Gastrocnemius medialis (tissue), 4 donors: ENCODE results near the gene GAPDH. TPM values are rescaled to one million over a fixed set of nuclear protein-coding genes. Genes with fewer than 3 reads are reported as not detected.

Experiments
- ATAC-seq, 2 donors: fragments of 150-250 bp; one replicate each; pipeline ENCODE4 v1.9.1; 2016
- DNase-seq, 2 donors: peaks; one replicate each; pipeline ENCODE4 v3.0.0-alpha.2; 2019
- H3K27ac ChIP-seq, 4 donors: fragments of 200-600 bp; sonication (generic); 1 replicate in 1 of 4; 2 replicates in 3 of 4; pipeline ENCODE4 v1.5.1; 2016 to 2018; ENCODE audit warnings: mild to moderate bottlenecking in 2 of 4, moderate library complexity in 1 of 4
- H3K27me3 ChIP-seq, 3 donors: fragments of 200-600 bp; sonication (generic) in 2 of 3; 1 replicate in 1 of 3; 2 replicates in 2 of 3; pipeline versions ENCODE4 v1.5.1 to v1.6.0; 2016 to 2019; ENCODE audit warnings: mild to moderate bottlenecking in 1 of 3, moderate library complexity in 1 of 3
- H3K36me3 ChIP-seq, 2 donors: fragments of 200-600 bp; sonication (generic) in 1 of 2; one replicate each; pipeline ENCODE4 v1.5.1; 2017 to 2018
- H3K4me1 ChIP-seq, 2 donors: fragments of 200-600 bp; sonication (generic) in 1 of 2; one replicate each; pipeline ENCODE4 v1.5.1; 2016 to 2017; ENCODE audit warnings: mild to moderate bottlenecking in 2 of 2
- H3K4me3 ChIP-seq, 4 donors: fragments of 200-600 bp; sonication (generic) in 3 of 4; 1 replicate in 1 of 4; 2 replicates in 3 of 4; pipeline ENCODE4 v1.5.1; 2016 to 2019; ENCODE audit warnings: mild to moderate bottlenecking in 2 of 4
- H3K9me3 ChIP-seq, 3 donors: fragments of 200-600 bp; sonication (generic) in 2 of 3; 1 replicate in 1 of 3; 2 replicates in 2 of 3; pipeline ENCODE4 v1.5.1; 2016 to 2019
- CTCF ChIP-seq, 5 experiments: fragments of 450-650 bp in 3 of 5; fragments of 200-600 bp in 2 of 5; sonication (generic) in 2 of 5; IDR thresholded peaks in 4 of 5; conservative IDR thresholded peaks in 1 of 5; 1 replicate in 4 of 5; 2 replicates in 1 of 5; pipeline ENCODE4 v1.5.1; 2016 to 2019; ENCODE audit warnings: antibody characterized with exemption in 5 of 5, mild to moderate bottlenecking in 3 of 5, moderate library complexity in 3 of 5
- POLR2A ChIP-seq, 2 donors: fragments of 450-650 bp; IDR thresholded peaks; one replicate each; pipeline ENCODE4 v1.6.1; 2017; ENCODE audit warnings: antibody characterized with exemption in 2 of 2, mild to moderate bottlenecking in 2 of 2, moderate library complexity in 2 of 2
- in situ Hi-C, 4 donors: fragments of 200-750 bp; cut with MboI; loops; one replicate each; pipeline versions ENCODE4 v1.15.0 to v1.8.0; 2017; ENCODE audit warnings: low sequenced_read_pairs in 4 of 4
- intact Hi-C: fragments of 100-400 bp; cut with DNase I; formaldehyde crosslinking; loops from one replicate; pipeline ENCODE4 v1.15.1; 2023; ENCODE audit warnings: low total_unique reads
- total RNA-seq, 4 donors: library from RNA; depleted of rRNA; stranded (reverse); fragments of >200 nt; gene quantifications; one replicate each; pipeline versions ENCODE4 v1.1.0 to v1.2.3, GENCODE V29; 2016

GAPDH gene
- total RNA-seq, 4 donors from 2014 or later = 11,241 to 15,891 (median 13,472) TPM

DNA sequence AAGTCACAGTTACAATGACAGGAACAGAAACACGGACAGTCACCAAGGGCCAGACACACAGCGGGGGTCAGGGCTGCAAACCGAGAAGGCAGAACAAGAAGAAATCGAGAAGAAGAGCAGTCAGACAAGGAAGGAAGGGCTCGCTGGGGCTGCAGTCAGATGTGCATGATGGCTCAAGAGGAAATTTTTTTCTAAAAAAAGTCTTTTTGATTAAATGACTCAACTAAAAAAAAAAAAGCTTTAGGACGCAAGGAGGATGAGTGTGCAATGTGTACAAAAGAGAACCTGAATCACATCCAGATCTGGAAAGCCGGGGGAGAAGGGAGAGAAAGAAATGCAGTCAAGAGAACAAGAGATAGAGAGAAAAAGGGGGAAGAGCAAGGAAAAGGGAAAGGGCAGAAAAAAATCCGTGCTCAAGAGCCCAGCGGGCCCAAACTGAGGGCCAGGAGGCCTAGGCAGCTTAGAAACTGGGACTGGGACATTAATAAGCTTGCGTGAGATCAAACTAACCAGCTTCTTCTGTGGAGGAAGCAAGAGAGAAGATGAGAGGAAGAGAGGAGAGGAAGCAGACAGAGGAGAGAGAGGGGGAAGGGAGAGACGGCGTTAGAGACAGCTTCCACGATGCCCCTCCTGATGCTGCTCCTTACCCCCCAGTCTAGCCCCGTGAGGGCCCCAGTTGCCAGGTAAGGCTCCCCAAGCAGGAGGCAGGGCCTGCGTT, 14.8 kb downstream of the GAPDH start:
- peak overlapping the region; percentile 90 to 99 (median 92) for H3K27ac ChIP-seq
- intact Hi-C loops (no loop called here), in situ Hi-C loops (loop anchor here in 2 of 4 donors (10.0 to 25.0 kb wide), 2 partner anchors 124 to 137 kb away; no protein-coding TSS in a partner anchor)
- peaks cover 50 to 63% of the 10 kb centered on the region in 2 donors for H3K4me1 ChIP-seq
- no peak overlapping the region for H3K4me3 ChIP-seq
- ATAC-seq = no peak
- H3K9me3 ChIP-seq = no peaks in the 10 kb centered on the region
- H3K27me3 ChIP-seq = no peaks in the 10 kb centered on the region
- peaks cover 0 to 32% of the 10 kb centered on the region in 2 donors for H3K36me3 ChIP-seq
- DNase-seq = no peak
- TF ChIP-seq CTCF (IDR thresholded peaks at IDR 0.05 in 4 of 5, conservative IDR thresholded peaks at IDR 0.05 in 1 of 5) (no peak), POLR2A (IDR thresholded peaks at IDR 0.05) (no peak)

DNA sequence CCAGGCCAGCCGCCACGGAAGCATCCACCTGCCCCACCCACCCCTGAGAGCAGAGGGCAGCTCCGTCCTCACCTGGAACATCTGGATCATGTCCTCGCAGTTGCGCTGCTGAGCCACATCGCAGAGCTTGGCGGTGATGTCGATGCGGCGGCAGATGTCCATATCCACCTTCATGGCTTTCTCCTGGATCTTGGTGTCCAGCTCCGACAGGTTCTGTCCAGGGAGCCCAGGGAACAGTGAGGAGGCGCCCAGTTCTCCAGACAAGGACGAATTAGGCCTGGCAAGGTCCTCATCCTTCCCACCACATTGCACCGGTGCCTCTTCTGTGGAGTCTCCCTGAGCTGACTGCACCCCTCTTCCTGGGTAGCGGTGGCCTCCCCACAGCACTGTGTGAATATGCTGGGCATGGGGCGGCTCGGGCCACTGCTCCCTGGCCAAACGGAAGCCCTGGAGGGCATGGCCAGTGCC, 15.4 kb downstream of the GAPDH start:
- H3K36me3 ChIP-seq = peaks cover 0 to 32% of the 10 kb centered on the region in 2 donors
- no peaks in the 10 kb centered on the region for H3K9me3 ChIP-seq
- DNase-seq (no peak), ATAC-seq (no peak)
- TF ChIP-seq CTCF (IDR thresholded peaks at IDR 0.05 in 4 of 5, conservative IDR thresholded peaks at IDR 0.05 in 1 of 5) (no peak), POLR2A (IDR thresholded peaks at IDR 0.05) (no peak)
- H3K4me1 ChIP-seq = peaks cover 56 to 69% of the 10 kb centered on the region in 2 donors
- intact Hi-C loops = loop anchor here (5.0 to 10.0 kb wide), 2 partner anchors 77 to 305 kb away; partner anchors contain the start of genes CDCA3, USP5 and VAMP1
- peak overlapping the region; percentile 90 to 99 (median 92) for H3K27ac ChIP-seq
- H3K27me3 ChIP-seq = no peaks in the 10 kb centered on the region
- no peak overlapping the region for H3K4me3 ChIP-seq
- in situ Hi-C loops = loop anchor here in 2 of 4 donors (10.0 to 25.0 kb wide), 2 partner anchors 125 to 137 kb away; no protein-coding TSS in a partner anchor

GRCh38 chr12:6550294-6551062, 16.2 kb downstream of the GAPDH start:
- Histone ChIP-seq H3K36me3 (peaks cover 0 to 32% of the 10 kb centered on the region in 2 donors), H3K4me1 (peaks cover 61 to 71% of the 10 kb centered on the region in 2 donors), H3K27ac (peak overlapping the region; percentile 90 to 99 (median 92)), H3K9me3 (no peaks in the 10 kb centered on the region), H3K27me3 (no peaks in the 10 kb centered on the region), H3K4me3 (peak overlapping the region in 2 of 4 donors; percentile 18 to 29)
- in situ Hi-C loops = no loop called here
- DNase-seq (peak in 1 of 2 donors; percentile 53), ATAC-seq (no peak)
- intact Hi-C loops = loop anchor here (1.0 to 10.0 kb wide), 3 partner anchors 15 to 304 kb away; partner anchors contain the start of genes CDCA3, USP5 and VAMP1
- no peak for TF ChIP-seq POLR2A (IDR thresholded peaks at IDR 0.05)
- no peak for TF ChIP-seq CTCF (IDR thresholded peaks at IDR 0.05 in 4 of 5, conservative IDR thresholded peaks at IDR 0.05 in 1 of 5)

- Histone ChIP-seq H3K4me1 (peaks cover 62 to 71% of the 10 kb centered on the region in 2 donors), H3K4me3 (peak overlapping the region; percentile 18 to 33 (median 28)), H3K27ac (peak overlapping the region; percentile 90 to 99 (median 92)), H3K36me3 (peaks cover 0 to 27% of the 10 kb centered on the region in 2 donors), H3K27me3 (no peaks in the 10 kb centered on the region), H3K9me3 (no peaks in the 10 kb centered on the region)
- intact Hi-C loops = loop anchor here (1.0 to 10.0 kb wide), 3 partner anchors 16 to 304 kb away; partner anchors contain the start of genes CDCA3, USP5 and VAMP1
- in situ Hi-C loops = no loop called here
- DNase-seq (peak; percentile 88 to 93), ATAC-seq (peak; percentile 36 to 40)
- TF ChIP-seq CTCF (IDR thresholded peaks at IDR 0.05 in 4 of 5, conservative IDR thresholded peaks at IDR 0.05 in 1 of 5) (no peak), POLR2A (IDR thresholded peaks at IDR 0.05) (peak; percentile 37 to 64)
These were observed 16.7 kb downstream of the GAPDH start for GRCh38 chr12:6551063-6551461.
